Liver (tissue), 3 donors: ENCODE measurements around the gene SPATA32.

Experiments
- CTCF ChIP-seq: fragments of 150-350 bp; IDR thresholded peaks from 2 replicates; pipeline ENCODE4 v1.5.1; 2017; ENCODE audit warnings: improper control_type of control experiment, low read depth, low read length; ENCODE audit not compliant: missing input control
- FOXA1 ChIP-seq: IDR thresholded peaks from 2 replicates; pipeline ENCODE4 v1.6.1; 2016; ENCODE audit warnings: antibody characterized with exemption
- GABPA ChIP-seq, 2 donors: IDR thresholded peaks in 1 of 2; conservative IDR thresholded peaks in 1 of 2; 2 replicates each; pipeline ENCODE4 v1.6.1; 2016; ENCODE audit warnings: antibody characterized with exemption in 2 of 2, mild to moderate bottlenecking in 1 of 2, moderate library complexity in 1 of 2
- HNF4A ChIP-seq, 2 donors: conservative IDR thresholded peaks; 2 replicates each; pipeline ENCODE4 v1.6.1; 2016; ENCODE audit warnings: antibody characterized with exemption in 2 of 2, mild to moderate bottlenecking in 2 of 2
- MAX ChIP-seq: IDR thresholded peaks from 2 replicates; pipeline ENCODE4 v1.6.1; 2016; ENCODE audit warnings: antibody characterized with exemption
- NR2F2 ChIP-seq: IDR thresholded peaks from 2 replicates; pipeline ENCODE4 v1.6.1; 2016; ENCODE audit warnings: antibody characterized with exemption
- RAD21 ChIP-seq, 2 donors: IDR thresholded peaks; 2 replicates each; pipeline ENCODE4 v1.6.1; 2016; ENCODE audit warnings: antibody characterized with exemption in 2 of 2, mild to moderate bottlenecking in 2 of 2
- REST ChIP-seq: IDR thresholded peaks from 2 replicates; pipeline ENCODE4 v1.6.1; 2016; ENCODE audit warnings: antibody characterized with exemption, mild to moderate bottlenecking
- SP1 ChIP-seq: IDR thresholded peaks from 2 replicates; pipeline ENCODE4 v1.6.1; 2018; ENCODE audit warnings: antibody characterized with exemption, mild to moderate bottlenecking
- TAF1 ChIP-seq: conservative IDR thresholded peaks from 2 replicates; pipeline ENCODE4 v1.6.1; 2016; ENCODE audit warnings: antibody characterized with exemption, mild to moderate bottlenecking
- YY1 ChIP-seq: IDR thresholded peaks from 2 replicates; pipeline ENCODE4 v1.6.1; 2016; ENCODE audit warnings: antibody characterized with exemption, mild to moderate bottlenecking
- ZBTB33 ChIP-seq: IDR thresholded peaks from 2 replicates; pipeline ENCODE4 v1.6.1; 2016; ENCODE audit warnings: antibody characterized with exemption
- donor health status: healthy.
- donor health status: healthy.

GRCh38 chr17:45260204-45260783, 1.6 kb downstream of the SPATA32 start:
- no peak for TF ChIP-seq CTCF
- TF ChIP-seq TAF1 = no peak
- no peak for TF ChIP-seq YY1
- TF ChIP-seq HNF4A (conservative IDR thresholded peaks at IDR 0.05) = no peak
- no peak for TF ChIP-seq ZBTB33
- TF ChIP-seq GABPA (IDR thresholded peaks at IDR 0.05 in 1 of 2, conservative IDR thresholded peaks at IDR 0.05 in 1 of 2) = no peak
- TF ChIP-seq NR2F2 = no peak
- TF ChIP-seq RAD21 (IDR thresholded peaks at IDR 0.05) = no peak
- no peak for TF ChIP-seq SP1
- TF ChIP-seq REST = no peak
- TF ChIP-seq MAX = no peak
- no peak for TF ChIP-seq FOXA1
